Measurements from ENCODE around the gene PCDH17. TPM values are rescaled to one million over a fixed set of nuclear protein-coding genes. Genes with fewer than 3 reads are reported as not detected.

PCDH17 gene
- total RNA-seq, 3 donors from 2014 or later, result 0.93 to 4.8 (median 1.1) TPM

- no peak for DNase-seq
- intact Hi-C loops (cut with DNase I, micrococcal nuclease), result no loop called here
- ATAC-seq, result no peak
- H3K4me3 ChIP-seq, result no peak overlapping the region
- no peak for TF ChIP-seq CTCF (IDR thresholded peaks at IDR 0.05)
- H3K4me1 ChIP-seq (ENCODE audit: low read depth), result peaks cover 6% of the 10 kb centered on the region
- H3K36me3 ChIP-seq (ENCODE audit: low read depth), result no peaks in the 10 kb centered on the region
- peaks cover under 1% of the 10 kb centered on the region for H3K9me3 ChIP-seq
Observed at GRCh38 chr13:57627663-57628062, 3.9 kb upstream of the PCDH17 start.

- no peak for TF ChIP-seq CTCF (IDR thresholded peaks at IDR 0.05)
- H3K36me3 ChIP-seq (ENCODE audit: low read depth), result no peaks in the 10 kb centered on the region
- no peak overlapping the region for H3K4me3 ChIP-seq
- intact Hi-C loops (cut with DNase I, micrococcal nuclease), result no loop called here
- peaks cover 14% of the 10 kb centered on the region for H3K9me3 ChIP-seq
- DNase-seq (no peak), ATAC-seq (no peak)
- peaks cover 6% of the 10 kb centered on the region for H3K4me1 ChIP-seq (ENCODE audit: low read depth)
Observed at GRCh38 chr13:57629391-57629804, 2.1 kb upstream of the PCDH17 start.

- DNase-seq (peak; percentile 38 to 49 (median 49)), ATAC-seq (peak; percentile 27)
- Histone ChIP-seq H3K36me3 (ENCODE audit: low read depth) (no peaks in the 10 kb centered on the region), H3K4me1 (ENCODE audit: low read depth) (peaks cover 6% of the 10 kb centered on the region), H3K9me3 (peaks cover 14% of the 10 kb centered on the region), H3K4me3 (no peak overlapping the region)
- no peak for TF ChIP-seq CTCF (IDR thresholded peaks at IDR 0.05)
- intact Hi-C loops (cut with DNase I, micrococcal nuclease), result no loop called here
Observed at GRCh38 chr13:57629821-57630235, 1.7 kb upstream of the PCDH17 start.

GRCh38 chr13:57630661-57631595 is 616 bp upstream of the PCDH17 start:
- no peaks in the 10 kb centered on the region for H3K36me3 ChIP-seq (ENCODE audit: low read depth)
- no peak for TF ChIP-seq CTCF (IDR thresholded peaks at IDR 0.05)
- no peak overlapping the region for H3K4me3 ChIP-seq
- no peak for ATAC-seq
- peaks cover 14% of the 10 kb centered on the region for H3K9me3 ChIP-seq
- intact Hi-C loops (cut with DNase I, micrococcal nuclease), result no loop called here
- H3K4me1 ChIP-seq (ENCODE audit: low read depth), result peaks cover 6% of the 10 kb centered on the region
- no peak for DNase-seq

- Histone ChIP-seq H3K9me3 (peaks cover 14% of the 10 kb centered on the region), H3K36me3 (ENCODE audit: low read depth) (no peaks in the 10 kb centered on the region), H3K4me1 (ENCODE audit: low read depth) (peaks cover 6% of the 10 kb centered on the region), H3K4me3 (no peak overlapping the region)
- DNase-seq (peak in 1 of 3 donors; percentile 40), ATAC-seq (no peak)
- TF ChIP-seq CTCF (IDR thresholded peaks at IDR 0.05), result no peak
- intact Hi-C loops (cut with DNase I, micrococcal nuclease), result no loop called here
Observed at GRCh38 chr13:57632276-57633140, 964 bp downstream of the PCDH17 start.

Data from mucosa of descending colon (tissue), 3 donors.